PFSK-1 (cell line): ENCODE results near the gene WBP1.

Source experiments
- POLR2AphosphoS5 ChIP-seq: IDR thresholded peaks from 2 replicates; pipeline ENCODE4 v1.6.1; 2012; ENCODE audit warnings: low read depth, mild to moderate bottlenecking, control low read depth, low read length, moderate library complexity
- REST ChIP-seq, 2 experiments: IDR thresholded peaks; 2 replicates each; pipeline versions ENCODE4 v1.6.1 to v1.8.0; 2011 to 2012; ENCODE audit warnings: low read depth in 2 of 2, low read length in 2 of 2, control low read depth in 1 of 2, inconsistent platforms in 1 of 2, mild to moderate bottlenecking in 1 of 2, moderate library complexity in 1 of 2; ENCODE audit not compliant: insufficient read depth in 1 of 2
- SIN3A ChIP-seq: IDR thresholded peaks from 2 replicates; pipeline ENCODE4 v1.6.1; 2012; ENCODE audit warnings: mild to moderate bottlenecking, low read length, moderate library complexity, borderline replicate concordance; ENCODE audit not compliant: insufficient read depth
- TAF1 ChIP-seq: IDR thresholded peaks from 2 replicates; pipeline ENCODE4 v1.6.1; 2012; ENCODE audit warnings: low read length, control low read depth, borderline replicate concordance; ENCODE audit not compliant: insufficient read depth

- TF ChIP-seq POLR2AphosphoS5 (no peak), REST (IDR thresholded peaks at IDR 0.05; ENCODE audit: insufficient read depth in 1 of 2, low read depth in 2 of 2, low read length in 2 of 2) (no peak), TAF1 (no peak), SIN3A (no peak)
These were observed 35.3 kb downstream of the WBP1 start for GRCh38 chr2:74493546-74493945.
